ENCODE results near the gene DNASE1L1. TPM values are rescaled to one million over a fixed set of nuclear protein-coding genes. Genes with fewer than 3 reads are reported as not detected.

Gene DNASE1L1
- polyA plus RNA-seq, 4 donors: 17.0 to 27.4 (median 21.7) TPM

DNA sequence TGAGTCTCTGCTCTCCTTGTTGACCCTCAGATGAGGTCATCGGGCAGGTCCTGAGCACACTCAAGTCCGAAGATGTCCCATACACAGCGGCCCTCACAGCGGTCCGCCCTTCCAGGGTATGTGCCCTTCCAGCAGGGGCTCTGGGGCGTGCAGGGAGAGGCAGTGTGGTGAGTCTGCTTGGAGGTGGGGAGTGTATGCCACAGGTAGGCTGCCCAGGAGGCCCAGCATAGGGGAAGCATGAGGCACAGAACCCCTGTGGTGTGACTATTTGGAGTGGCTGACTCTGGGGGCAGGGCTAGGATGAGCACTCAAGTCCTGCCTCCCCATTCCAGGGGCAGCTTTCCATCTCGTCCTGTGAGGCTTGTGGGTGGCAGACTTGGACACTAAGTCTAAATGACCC is 24.6 kb upstream of the DNASE1L1 start:
- Histone ChIP-seq H3K4me3 (ENCODE audit: low read depth in 1 of 3, low read length in 3 of 3) (no peak overlapping the region), H3K27me3 (ENCODE audit: control insufficient read depth in 3 of 3, insufficient read depth in 3 of 3, low read length in 3 of 3) (no peaks in the 10 kb centered on the region), H3K4me1 (ENCODE audit: control insufficient read depth in 3 of 3, insufficient read depth in 2 of 3, low read depth in 1 of 3, low read length in 2 of 3) (peaks cover 0 to 15% (median 3%) of the 10 kb centered on the region in 3 donors), H3K9me3 (ENCODE audit: control insufficient read depth in 2 of 2, insufficient read depth in 1 of 2, low read depth in 1 of 2, low read length in 1 of 2) (no peaks in the 10 kb centered on the region), H3K27ac (ENCODE audit: low read depth in 1 of 3, low read length in 2 of 3) (no peak overlapping the region), H3K36me3 (ENCODE audit: control insufficient read depth in 3 of 3, insufficient read depth in 2 of 3, low read depth in 1 of 3, low read length in 3 of 3) (peaks cover 0 to 65% (median 0%) of the 10 kb centered on the region in 3 donors)
- DNase-seq (no peak), FAIRE-seq (no peak)
- WGBS, 3 donors: 87 to 95% (median 92%) methylated on average over 2 to 7 of the region's 7 CpGs

DNA sequence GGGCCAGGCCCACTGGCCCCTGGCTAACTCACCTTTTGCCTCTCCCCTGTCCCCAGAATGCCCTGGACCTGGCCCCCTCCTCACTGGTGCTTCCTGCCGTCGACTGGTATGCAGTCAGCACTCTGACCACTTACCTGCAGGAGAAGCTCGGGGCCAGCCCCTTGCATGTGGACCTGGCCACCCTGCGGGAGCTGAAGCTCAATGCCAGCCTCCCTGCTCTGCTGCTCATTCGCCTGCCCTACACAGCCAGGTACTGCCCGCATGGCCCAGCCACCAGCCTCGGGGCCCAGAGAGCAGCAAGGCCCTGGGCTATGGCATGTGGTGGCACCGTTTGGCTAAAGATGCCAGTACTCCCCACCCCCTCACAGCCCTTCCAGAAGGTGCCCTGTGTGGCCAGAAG is 23.2 kb upstream of the DNASE1L1 start:
- Histone ChIP-seq H3K4me3 (ENCODE audit: low read depth in 1 of 3, low read length in 3 of 3) (no peak overlapping the region), H3K27ac (ENCODE audit: low read depth in 1 of 3, low read length in 2 of 3) (no peak overlapping the region), H3K4me1 (ENCODE audit: control insufficient read depth in 3 of 3, insufficient read depth in 2 of 3, low read depth in 1 of 3, low read length in 2 of 3) (peaks cover 0 to 16% (median 3%) of the 10 kb centered on the region in 3 donors), H3K9me3 (ENCODE audit: control insufficient read depth in 2 of 2, insufficient read depth in 1 of 2, low read depth in 1 of 2, low read length in 1 of 2) (no peaks in the 10 kb centered on the region), H3K27me3 (ENCODE audit: control insufficient read depth in 3 of 3, insufficient read depth in 3 of 3, low read length in 3 of 3) (no peaks in the 10 kb centered on the region), H3K36me3 (ENCODE audit: control insufficient read depth in 3 of 3, insufficient read depth in 2 of 3, low read depth in 1 of 3, low read length in 3 of 3) (peaks cover 0 to 57% (median 0%) of the 10 kb centered on the region in 3 donors)
- FAIRE-seq (no peak), DNase-seq (no peak)
- WGBS, 3 donors: 87 to 95% (median 94%) methylated on average over 8 of the region's 8 CpGs

- Histone ChIP-seq H3K9me3 (ENCODE audit: control insufficient read depth in 2 of 2, insufficient read depth in 1 of 2, low read depth in 1 of 2, low read length in 1 of 2) (no peaks in the 10 kb centered on the region), H3K36me3 (ENCODE audit: control insufficient read depth in 3 of 3, insufficient read depth in 2 of 3, low read depth in 1 of 3, low read length in 3 of 3) (peaks cover 0 to 57% (median 0%) of the 10 kb centered on the region in 3 donors), H3K4me3 (ENCODE audit: low read depth in 1 of 3, low read length in 3 of 3) (no peak overlapping the region), H3K4me1 (ENCODE audit: control insufficient read depth in 3 of 3, insufficient read depth in 2 of 3, low read depth in 1 of 3, low read length in 2 of 3) (peaks cover 0 to 19% (median 3%) of the 10 kb centered on the region in 3 donors), H3K27ac (ENCODE audit: low read depth in 1 of 3, low read length in 2 of 3) (no peak overlapping the region), H3K27me3 (ENCODE audit: control insufficient read depth in 3 of 3, insufficient read depth in 3 of 3, low read length in 3 of 3) (no peaks in the 10 kb centered on the region)
- FAIRE-seq (no peak), DNase-seq (no peak)
- 70 to 91% (median 87%) methylated on average over 1 to 5 of the region's 5 CpGs for whole genome bisulfite sequencing, 3 donors
These were observed 22.3 kb upstream of the DNASE1L1 start for GRCh38 chrX:154431341-154431740.

DNA sequence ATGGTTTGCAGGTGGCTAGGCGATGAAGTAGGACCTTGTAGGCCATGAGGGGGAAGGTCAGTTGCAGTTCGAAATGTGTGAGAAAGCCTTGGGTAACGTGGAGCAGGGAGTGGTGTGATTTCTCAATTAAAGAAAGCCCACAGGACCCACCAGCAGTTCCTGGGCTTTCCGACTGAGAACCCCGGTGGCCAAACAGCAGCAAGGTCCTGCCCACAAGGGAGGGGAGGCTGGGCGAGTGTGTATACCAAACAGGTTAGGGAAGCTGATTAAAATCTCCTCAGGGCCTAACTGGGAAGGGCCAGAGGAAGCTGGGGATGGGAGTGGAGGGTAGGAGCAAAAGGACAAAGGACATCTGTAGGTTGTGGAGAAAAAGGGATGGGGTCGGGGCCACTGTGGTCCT is 21.9 kb upstream of the DNASE1L1 start:
- H3K4me3 ChIP-seq (ENCODE audit: low read depth in 1 of 3, low read length in 3 of 3): no peak overlapping the region
- H3K27ac ChIP-seq (ENCODE audit: low read depth in 1 of 3, low read length in 2 of 3): peak overlapping the region in 1 of 3 donors; percentile 44
- no peak for FAIRE-seq
- DNase-seq: no peak
- 64 to 66% (median 65%) methylated on average over 7 of the region's 7 CpGs for WGBS, 3 donors
- peaks cover 0 to 19% (median 3%) of the 10 kb centered on the region in 3 donors for H3K4me1 ChIP-seq (ENCODE audit: control insufficient read depth in 3 of 3, insufficient read depth in 2 of 3, low read depth in 1 of 3, low read length in 2 of 3)
- H3K36me3 ChIP-seq (ENCODE audit: control insufficient read depth in 3 of 3, insufficient read depth in 2 of 3, low read depth in 1 of 3, low read length in 3 of 3): peaks cover 0 to 56% (median 0%) of the 10 kb centered on the region in 3 donors
- no peaks in the 10 kb centered on the region for H3K27me3 ChIP-seq (ENCODE audit: control insufficient read depth in 3 of 3, insufficient read depth in 3 of 3, low read length in 3 of 3)
- H3K9me3 ChIP-seq (ENCODE audit: control insufficient read depth in 2 of 2, insufficient read depth in 1 of 2, low read depth in 1 of 2, low read length in 1 of 2): no peaks in the 10 kb centered on the region

DNA sequence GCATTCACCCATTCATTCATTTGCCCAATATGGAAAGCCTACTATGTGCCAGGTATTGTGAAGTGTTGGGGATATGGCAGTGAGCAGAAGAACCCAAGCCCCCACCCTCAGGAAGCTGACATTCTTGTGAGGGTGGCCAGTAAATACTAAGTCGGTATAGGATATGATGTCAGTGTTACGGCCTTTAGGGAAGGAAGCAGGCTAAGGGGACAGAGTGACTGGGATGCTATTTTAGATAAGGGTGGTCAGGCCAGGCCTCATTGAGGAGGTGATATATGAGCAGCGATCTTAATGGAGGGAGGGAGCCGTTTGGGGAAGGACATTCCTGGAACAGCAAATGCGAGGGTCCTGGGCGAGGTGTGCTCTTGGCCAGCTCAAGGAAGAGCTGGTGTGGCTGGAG is 21.4 kb upstream of the DNASE1L1 start:
- no peak for DNase-seq
- peak overlapping the region in 1 of 3 donors; percentile 44 for H3K27ac ChIP-seq (ENCODE audit: low read depth in 1 of 3, low read length in 2 of 3)
- peaks cover 0 to 19% (median 3%) of the 10 kb centered on the region in 3 donors for H3K4me1 ChIP-seq (ENCODE audit: control insufficient read depth in 3 of 3, insufficient read depth in 2 of 3, low read depth in 1 of 3, low read length in 2 of 3)
- no peak for FAIRE-seq
- peaks cover 0 to 52% (median 0%) of the 10 kb centered on the region in 3 donors for H3K36me3 ChIP-seq (ENCODE audit: control insufficient read depth in 3 of 3, insufficient read depth in 2 of 3, low read depth in 1 of 3, low read length in 3 of 3)
- H3K27me3 ChIP-seq (ENCODE audit: control insufficient read depth in 3 of 3, insufficient read depth in 3 of 3, low read length in 3 of 3): no peaks in the 10 kb centered on the region
- no peak overlapping the region for H3K4me3 ChIP-seq (ENCODE audit: low read depth in 1 of 3, low read length in 3 of 3)
- WGBS, 3 donors: 65 to 86% (median 81%) methylated on average over 6 of the region's 6 CpGs
- no peaks in the 10 kb centered on the region for H3K9me3 ChIP-seq (ENCODE audit: control insufficient read depth in 2 of 2, insufficient read depth in 1 of 2, low read depth in 1 of 2, low read length in 1 of 2)

- Histone ChIP-seq H3K9me3 (ENCODE audit: control insufficient read depth in 2 of 2, insufficient read depth in 1 of 2, low read depth in 1 of 2, low read length in 1 of 2) (no peaks in the 10 kb centered on the region), H3K36me3 (ENCODE audit: control insufficient read depth in 3 of 3, insufficient read depth in 2 of 3, low read depth in 1 of 3, low read length in 3 of 3) (peaks cover 0 to 44% (median 0%) of the 10 kb centered on the region in 3 donors), H3K27me3 (ENCODE audit: control insufficient read depth in 3 of 3, insufficient read depth in 3 of 3, low read length in 3 of 3) (no peaks in the 10 kb centered on the region), H3K4me1 (ENCODE audit: control insufficient read depth in 3 of 3, insufficient read depth in 2 of 3, low read depth in 1 of 3, low read length in 2 of 3) (peaks cover 0 to 19% (median 3%) of the 10 kb centered on the region in 3 donors), H3K27ac (ENCODE audit: low read depth in 1 of 3, low read length in 2 of 3) (peak overlapping the region in 1 of 3 donors; percentile 27), H3K4me3 (ENCODE audit: low read depth in 1 of 3, low read length in 3 of 3) (peak overlapping the region in 2 of 3 donors; percentile 71 to 82)
- WGBS, 3 donors: 71 to 75% (median 71%) methylated on average over 2 of the region's 2 CpGs
- FAIRE-seq (no peak), DNase-seq (no peak)
These were observed 20.7 kb upstream of the DNASE1L1 start for GRCh38 chrX:154429711-154430110.

GRCh38 chrX:154428176-154429171 is 19.4 kb upstream of the DNASE1L1 start, which contains the start of gene ATP6AP1:
Gene ATP6AP1, plus strand, starts transcription at chrX:154428677. Its CDS starts 16 bp downstream, at chrX:154428693.
- FAIRE-seq: no peak

DNA sequence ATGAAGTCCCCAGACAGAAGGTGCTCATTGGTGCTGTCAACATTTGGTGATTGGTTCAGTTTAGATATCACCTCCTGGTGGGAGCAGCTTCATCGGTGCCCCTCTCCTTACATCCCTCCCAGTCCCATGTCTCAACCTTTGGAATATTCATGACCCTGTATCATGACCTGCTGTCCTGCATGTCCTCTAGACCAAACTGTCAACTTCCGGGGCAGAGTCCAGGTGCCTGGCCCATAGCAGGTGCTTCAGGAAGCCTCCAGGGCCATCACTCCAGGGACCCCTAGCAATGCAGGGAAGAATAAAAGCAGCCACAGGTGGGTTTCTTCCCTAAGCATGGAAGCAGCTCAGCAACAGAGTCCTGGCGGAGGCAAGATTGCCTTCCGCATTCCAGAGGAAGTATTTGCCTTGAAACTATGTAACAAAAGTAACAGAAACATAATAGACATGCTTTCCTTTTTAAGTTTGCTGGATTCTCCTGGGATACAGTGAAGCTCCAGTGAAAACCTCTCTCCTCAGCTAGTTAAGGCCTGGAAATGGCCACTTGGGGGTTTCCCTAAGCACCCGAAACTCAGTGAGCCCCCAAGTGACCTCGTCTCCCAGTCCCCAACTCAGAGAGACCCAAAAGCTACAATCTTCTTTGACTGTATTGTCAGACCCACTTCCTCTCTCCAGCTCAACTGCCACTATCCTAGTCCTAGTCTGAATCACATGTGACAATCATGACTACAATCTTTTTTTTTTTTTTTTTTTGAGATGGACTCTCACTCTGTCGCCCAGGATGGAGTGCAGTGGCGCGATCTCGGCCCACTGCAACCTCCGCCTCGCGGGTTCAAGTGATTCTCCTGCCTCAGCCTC is 18.1 kb upstream of the DNASE1L1 start:
- peaks cover 0 to 20% (median 0%) of the 10 kb centered on the region in 3 donors for H3K36me3 ChIP-seq (ENCODE audit: control insufficient read depth in 3 of 3, insufficient read depth in 2 of 3, low read depth in 1 of 3, low read length in 3 of 3)
- DNase-seq (no peak), FAIRE-seq (no peak)
- 88 to 91% (median 91%) methylated on average over 12 to 13 of the region's 13 CpGs for WGBS, 3 donors
- H3K4me3 ChIP-seq (ENCODE audit: low read depth in 1 of 3, low read length in 3 of 3): no peak overlapping the region
- peaks cover 0 to 19% (median 3%) of the 10 kb centered on the region in 3 donors for H3K4me1 ChIP-seq (ENCODE audit: control insufficient read depth in 3 of 3, insufficient read depth in 2 of 3, low read depth in 1 of 3, low read length in 2 of 3)
- H3K27ac ChIP-seq (ENCODE audit: low read depth in 1 of 3, low read length in 2 of 3): peak overlapping the region in 1 of 3 donors; percentile 28
- no peaks in the 10 kb centered on the region for H3K9me3 ChIP-seq (ENCODE audit: control insufficient read depth in 2 of 2, insufficient read depth in 1 of 2, low read depth in 1 of 2, low read length in 1 of 2)
- no peaks in the 10 kb centered on the region for H3K27me3 ChIP-seq (ENCODE audit: control insufficient read depth in 3 of 3, insufficient read depth in 3 of 3, low read length in 3 of 3)

More at GRCh38 chrX:154428176-154429171, 19.4 kb upstream of the DNASE1L1 start, which contains the start of gene ATP6AP1:
- WGBS, 3 donors: 5 to 46% (median 8%) methylated on average over 40 to 87 of the region's 87 CpGs
- Histone ChIP-seq H3K4me1 (ENCODE audit: control insufficient read depth in 3 of 3, insufficient read depth in 2 of 3, low read depth in 1 of 3, low read length in 2 of 3) (peaks cover 0 to 19% (median 3%) of the 10 kb centered on the region in 3 donors), H3K4me3 (ENCODE audit: low read depth in 1 of 3, low read length in 3 of 3) (peak within 1 kb of the TSS; percentile 64 to 82 (median 71)), H3K27me3 (ENCODE audit: control insufficient read depth in 3 of 3, insufficient read depth in 3 of 3, low read length in 3 of 3) (no peaks in the 10 kb centered on the region), H3K36me3 (ENCODE audit: control insufficient read depth in 3 of 3, insufficient read depth in 2 of 3, low read depth in 1 of 3, low read length in 3 of 3) (peaks cover 0 to 32% (median 0%) of the 10 kb centered on the region in 3 donors), H3K27ac (ENCODE audit: low read depth in 1 of 3, low read length in 2 of 3) (peak within 1 kb of the TSS; percentile 28 to 71 (median 70)), H3K9me3 (ENCODE audit: control insufficient read depth in 2 of 2, insufficient read depth in 1 of 2, low read depth in 1 of 2, low read length in 1 of 2) (no peaks in the 10 kb centered on the region)
- DNase-seq: peak; percentile 92

Measured in small intestine (tissue), 7 donors.